CD4-positive, CD25-positive, alpha-beta regulatory T cell (primary cell): Measurements from ENCODE around the gene TSC22D2. TPM values are rescaled to one million over a fixed set of nuclear protein-coding genes. Genes with fewer than 3 reads are reported as not detected.

Experiments used
- ATAC-seq, 2 donors: fragments of 150-1000 bp; cut with Tn5 transposase; one replicate each; pipeline ENCODE4 v1.10.0; 2021; ENCODE audit warnings: low read depth in 2 of 2, moderate number of reproducible peaks in 2 of 2, moderate library complexity in 1 of 2
- DNase-seq, 3 donors: peaks; one replicate each; pipeline versions ENCODE4 v3.0.0 to v3.0.0-alpha.2; 2012 to 2022; ENCODE audit warnings: mixed read lengths in 1 of 3
- H3K27ac ChIP-seq: one replicate; pipeline ENCODE4 v1.7.0; 2013; ENCODE audit warnings: mild to moderate bottlenecking, low read length; ENCODE audit not compliant: insufficient read depth, poor library complexity, severe bottlenecking
- H3K27me3 ChIP-seq: one replicate; pipeline ENCODE4 v1.7.0; 2013; ENCODE audit warnings: low read length; ENCODE audit not compliant: control insufficient read depth, insufficient read depth
- H3K36me3 ChIP-seq: one replicate; pipeline ENCODE4 v1.7.0; 2013; ENCODE audit warnings: mild to moderate bottlenecking, low read length, moderate library complexity; ENCODE audit not compliant: control insufficient read depth, insufficient read depth
- H3K4me1 ChIP-seq: 2 replicates; pipeline ENCODE4 v1.7.0; 2013; ENCODE audit warnings: mild to moderate bottlenecking, low read length; ENCODE audit not compliant: insufficient read depth, control insufficient read depth, poor library complexity, severe bottlenecking
- H3K4me3 ChIP-seq: one replicate; pipeline ENCODE4 v1.7.0; 2013; ENCODE audit warnings: low read depth, mild to moderate bottlenecking, low read length, moderate library complexity
- H3K9me3 ChIP-seq, 2 experiments: 1 replicate in 1 of 2; 2 replicates in 1 of 2; pipeline ENCODE4 v1.7.0; 2013; ENCODE audit warnings: low read length in 2 of 2, mild to moderate bottlenecking in 1 of 2, moderate library complexity in 1 of 2; ENCODE audit not compliant: control insufficient read depth in 2 of 2
- H3K27ac Mint-ChIP-seq, 3 donors: one replicate each; pipeline ENCODE4 v1.8.0; 2020 to 2022; ENCODE audit warnings: mild to moderate bottlenecking in 3 of 3, mixed read lengths in 3 of 3, moderate library complexity in 2 of 3
- H3K27me3 Mint-ChIP-seq: one replicate; pipeline ENCODE4 v1.8.0; 2022; ENCODE audit warnings: mild to moderate bottlenecking, mixed read lengths
- H3K36me3 Mint-ChIP-seq: one replicate; pipeline ENCODE4 v1.8.0; 2020; ENCODE audit warnings: mixed read lengths
- H3K4me1 Mint-ChIP-seq, 4 donors: one replicate each; pipeline ENCODE4 v1.8.0; 2020 to 2022; ENCODE audit warnings: mixed read lengths in 4 of 4, mild to moderate bottlenecking in 1 of 4
- H3K4me3 Mint-ChIP-seq, 4 donors: one replicate each; pipeline ENCODE4 v1.8.0; 2020 to 2022; ENCODE audit warnings: mild to moderate bottlenecking in 4 of 4, mixed read lengths in 4 of 4, moderate library complexity in 3 of 4
- H3K9me3 Mint-ChIP-seq, 7 donors: one replicate each; pipeline ENCODE4 v1.8.0; 2020 to 2022; ENCODE audit warnings: mixed read lengths in 7 of 7, mild to moderate bottlenecking in 3 of 7, moderate library complexity in 2 of 7
- polyA plus RNA-seq, 4 donors: library from polyadenylated mRNA; unstranded; fragments of 300-500 nt; fragmentation: Illumina TruSeq; gene quantifications; one replicate each; pipeline ENCODE4 v1.2.3, GENCODE V29; 2021
- total RNA-seq: library from RNA; stranded (reverse); gene quantifications from one replicate; pipeline ENCODE4 v1.2.3, GENCODE V29; 2022

Gene TSC22D2
- total and polyA plus RNA-seq, 5 donors from 2014 or later = 4.9 to 49.0 (median 6.6) TPM

DNA sequence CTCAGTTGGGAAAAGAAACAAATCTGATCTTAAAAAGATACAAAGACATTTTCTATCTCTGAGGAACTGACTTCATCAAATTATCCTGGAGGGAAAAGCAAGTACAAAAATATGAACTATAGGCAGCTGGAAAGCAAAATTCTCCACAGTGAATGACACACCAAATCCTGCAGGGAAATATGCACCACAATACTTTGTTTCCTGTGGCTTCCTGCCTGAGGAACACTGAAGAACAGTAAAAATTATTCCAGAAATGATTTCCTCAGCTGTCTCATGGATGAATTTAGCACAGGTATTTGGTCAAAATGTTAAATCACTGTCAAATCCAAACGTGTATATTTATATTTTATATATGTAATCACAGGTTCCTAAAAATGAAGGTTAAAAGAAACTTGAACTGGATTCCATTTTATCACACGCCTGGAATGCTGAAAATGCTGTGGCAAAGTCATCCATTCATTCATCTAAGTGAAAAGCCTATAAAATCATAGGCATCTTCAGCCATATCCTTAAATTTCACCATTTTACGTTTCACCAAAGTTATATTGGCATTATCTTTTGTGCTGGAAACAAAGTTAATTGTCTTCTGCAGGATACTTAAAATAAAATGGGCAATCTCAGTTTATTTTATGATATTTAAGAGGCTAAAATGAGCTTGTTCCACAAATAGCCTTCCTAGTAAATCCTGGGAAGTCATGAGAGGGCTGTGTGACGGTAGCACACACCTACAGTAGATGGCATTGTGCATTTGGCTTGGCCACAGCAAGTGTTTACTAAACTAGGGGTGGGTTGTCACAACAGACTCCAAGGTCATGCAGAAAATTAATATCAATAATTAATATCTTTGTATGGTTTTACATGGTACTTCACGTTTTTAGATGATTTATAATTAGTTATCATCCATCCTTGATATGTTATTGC is 19.3 kb upstream of the TSC22D2 start:
- Mint-ChIP-seq H3K27me3 (no peaks in the 10 kb centered on the region), H3K4me3 (no peak overlapping the region), H3K27ac (no peak overlapping the region), H3K36me3 (no peaks in the 10 kb centered on the region), H3K4me1 (peaks cover 7 to 16% (median 14%) of the 10 kb centered on the region in 4 donors), H3K9me3 (no peaks in the 10 kb centered on the region)
- ATAC-seq (no peak), DNase-seq (no peak)
- no peak overlapping the region for H3K27ac ChIP-seq
- H3K9me3 ChIP-seq = no peaks in the 10 kb centered on the region
- no peaks in the 10 kb centered on the region for H3K27me3 ChIP-seq
- no peak overlapping the region for H3K4me3 ChIP-seq
- no peaks in the 10 kb centered on the region for H3K36me3 ChIP-seq
- H3K4me1 ChIP-seq = peaks cover 16% of the 10 kb centered on the region

- no peak for DNase-seq
- H3K27ac Mint-ChIP-seq = no peak overlapping the region
- no peak overlapping the region for H3K4me3 ChIP-seq
- H3K36me3 ChIP-seq = no peaks in the 10 kb centered on the region
- peaks cover 2 to 8% (median 7%) of the 10 kb centered on the region in 4 donors for H3K4me1 Mint-ChIP-seq
- no peaks in the 10 kb centered on the region for H3K27me3 ChIP-seq
- no peaks in the 10 kb centered on the region for H3K27me3 Mint-ChIP-seq
- no peaks in the 10 kb centered on the region for H3K9me3 ChIP-seq
- no peaks in the 10 kb centered on the region for H3K36me3 Mint-ChIP-seq
- no peak overlapping the region for H3K27ac ChIP-seq
- peaks cover 8% of the 10 kb centered on the region for H3K4me1 ChIP-seq
- no peak for ATAC-seq
- no peak overlapping the region for H3K4me3 Mint-ChIP-seq
- H3K9me3 Mint-ChIP-seq = no peaks in the 10 kb centered on the region
Measured at GRCh38 chr3:150390087-150390486, 18.0 kb upstream of the TSC22D2 start.

DNA sequence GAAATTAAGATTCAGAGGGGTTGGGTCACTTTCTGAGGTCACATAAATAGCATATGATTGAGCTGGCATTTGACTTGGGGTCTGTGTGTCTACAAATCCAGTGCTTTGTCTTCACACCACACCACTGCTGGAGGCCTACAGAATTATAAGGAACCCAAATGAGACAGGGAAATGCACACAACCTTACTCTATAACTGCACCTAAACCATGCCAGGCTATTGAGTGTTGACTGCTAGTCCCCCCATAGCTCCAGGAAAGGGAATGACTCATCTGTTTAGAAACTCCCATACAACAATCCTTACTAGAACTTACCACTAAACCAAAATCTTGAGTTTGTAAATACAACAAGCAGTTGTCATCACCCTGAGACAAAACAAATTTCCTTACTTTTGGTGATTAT is 16.9 kb upstream of the TSC22D2 start:
- DNase-seq (no peak), ATAC-seq (no peak)
- H3K9me3 ChIP-seq = no peaks in the 10 kb centered on the region
- H3K36me3 Mint-ChIP-seq = no peaks in the 10 kb centered on the region
- H3K4me3 Mint-ChIP-seq = no peak overlapping the region
- peaks cover 0 to 2% (median 0%) of the 10 kb centered on the region in 4 donors for H3K4me1 Mint-ChIP-seq
- H3K4me3 ChIP-seq = no peak overlapping the region
- peaks cover under 1% of the 10 kb centered on the region for H3K27me3 Mint-ChIP-seq
- no peaks in the 10 kb centered on the region for H3K9me3 Mint-ChIP-seq
- no peaks in the 10 kb centered on the region for H3K36me3 ChIP-seq
- no peaks in the 10 kb centered on the region for H3K27me3 ChIP-seq
- no peak overlapping the region for H3K27ac Mint-ChIP-seq
- H3K4me1 ChIP-seq = no peaks in the 10 kb centered on the region
- H3K27ac ChIP-seq = no peak overlapping the region

DNA sequence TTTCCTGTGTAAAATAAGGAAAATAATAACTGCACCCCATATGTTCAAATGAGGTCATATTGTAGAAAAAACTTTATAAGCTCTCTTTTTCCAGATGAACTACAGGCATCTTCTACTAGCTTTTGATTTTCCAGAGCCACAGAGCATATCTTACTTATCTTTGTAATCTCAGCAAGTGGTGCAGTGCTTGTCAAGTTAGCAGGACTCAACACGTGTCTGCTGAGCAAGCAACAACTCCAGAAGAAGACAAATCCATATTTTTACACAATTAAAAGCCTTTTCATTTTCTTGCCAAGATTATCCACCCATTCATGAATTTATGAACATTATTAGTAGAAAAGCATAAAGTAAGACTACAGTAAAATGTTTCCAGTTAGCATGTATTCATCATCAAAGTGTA is 14.4 kb upstream of the TSC22D2 start:
- Histone ChIP-seq H3K4me3 (no peak overlapping the region), H3K4me1 (no peaks in the 10 kb centered on the region), H3K9me3 (no peaks in the 10 kb centered on the region), H3K27me3 (peaks cover 5% of the 10 kb centered on the region), H3K27ac (no peak overlapping the region), H3K36me3 (no peaks in the 10 kb centered on the region)
- no peak overlapping the region for H3K27ac Mint-ChIP-seq
- DNase-seq (no peak), ATAC-seq (no peak)
- peaks cover 17% of the 10 kb centered on the region for H3K27me3 Mint-ChIP-seq
- H3K36me3 Mint-ChIP-seq = no peaks in the 10 kb centered on the region
- peaks cover 0 to 2% (median 0%) of the 10 kb centered on the region in 7 donors for H3K9me3 Mint-ChIP-seq
- H3K4me3 Mint-ChIP-seq = no peak overlapping the region
- H3K4me1 Mint-ChIP-seq = peaks cover 0 to 4% (median 1%) of the 10 kb centered on the region in 4 donors

GRCh38 chr3:150394606-150395005 is 13.5 kb upstream of the TSC22D2 start:
- ATAC-seq (no peak), DNase-seq (no peak)
- no peaks in the 10 kb centered on the region for H3K36me3 Mint-ChIP-seq
- H3K4me1 Mint-ChIP-seq = peaks cover 0 to 4% (median 0%) of the 10 kb centered on the region in 4 donors
- H3K27ac ChIP-seq = no peak overlapping the region
- H3K4me3 Mint-ChIP-seq = no peak overlapping the region
- no peaks in the 10 kb centered on the region for H3K4me1 ChIP-seq
- no peak overlapping the region for H3K27ac Mint-ChIP-seq
- peaks cover 17% of the 10 kb centered on the region for H3K27me3 Mint-ChIP-seq
- H3K27me3 ChIP-seq = peaks cover 13% of the 10 kb centered on the region
- peaks cover 0 to 2% (median 0%) of the 10 kb centered on the region in 7 donors for H3K9me3 Mint-ChIP-seq
- H3K4me3 ChIP-seq = no peak overlapping the region
- no peaks in the 10 kb centered on the region for H3K9me3 ChIP-seq
- no peaks in the 10 kb centered on the region for H3K36me3 ChIP-seq

- no peak for DNase-seq
- Mint-ChIP-seq H3K36me3 (no peaks in the 10 kb centered on the region), H3K27me3 (peaks cover 17% of the 10 kb centered on the region), H3K27ac (no peak overlapping the region), H3K4me3 (no peak overlapping the region), H3K9me3 (peaks cover 0 to 2% (median 0%) of the 10 kb centered on the region in 7 donors), H3K4me1 (peaks cover 0 to 4% (median 0%) of the 10 kb centered on the region in 4 donors)
- Histone ChIP-seq H3K27me3 (peaks cover 13% of the 10 kb centered on the region), H3K9me3 (no peaks in the 10 kb centered on the region), H3K27ac (no peak overlapping the region), H3K36me3 (no peaks in the 10 kb centered on the region), H3K4me1 (no peaks in the 10 kb centered on the region), H3K4me3 (no peak overlapping the region)
- no peak for ATAC-seq
Measured at GRCh38 chr3:150396491-150396890, 11.6 kb upstream of the TSC22D2 start.

DNA sequence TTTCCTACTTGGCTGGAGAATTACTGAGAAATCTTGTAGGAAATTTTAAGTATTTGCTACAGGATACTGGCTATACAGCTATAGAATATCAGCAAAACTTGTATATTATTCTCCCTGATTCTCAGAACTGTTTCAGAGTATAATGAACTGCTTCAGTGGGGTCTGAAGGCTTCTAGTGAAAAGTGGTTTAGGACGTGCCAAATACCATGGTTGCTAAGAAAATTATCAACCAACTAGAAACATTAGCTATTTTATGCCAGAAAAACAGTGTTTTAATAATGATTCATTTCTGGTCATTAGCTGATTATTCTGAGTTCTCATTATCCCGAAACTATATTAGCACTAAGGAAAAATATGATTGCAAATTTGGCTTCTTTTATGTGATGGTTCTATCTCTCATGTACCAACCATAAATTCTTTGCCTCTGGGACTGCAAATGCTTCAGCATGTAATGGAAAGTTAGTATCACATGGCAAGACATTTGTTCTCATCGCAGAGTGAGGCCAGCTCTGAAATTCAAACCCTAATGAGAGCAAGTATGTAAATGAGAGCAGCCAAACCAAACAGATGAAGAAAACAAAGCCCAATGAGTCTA is 11.0 kb upstream of the TSC22D2 start:
- no peak overlapping the region for H3K27ac Mint-ChIP-seq

More for the DNA sequence above, 11.0 kb upstream of the TSC22D2 start:
- DNase-seq (no peak), ATAC-seq (no peak)
- H3K27me3 Mint-ChIP-seq = peaks cover 17% of the 10 kb centered on the region
- H3K9me3 ChIP-seq = no peaks in the 10 kb centered on the region
- no peak overlapping the region for H3K27ac ChIP-seq
- H3K4me1 Mint-ChIP-seq = peaks cover 0 to 4% (median 0%) of the 10 kb centered on the region in 4 donors
- H3K27me3 ChIP-seq = peaks cover 13% of the 10 kb centered on the region
- H3K36me3 Mint-ChIP-seq = no peaks in the 10 kb centered on the region
- H3K36me3 ChIP-seq = no peaks in the 10 kb centered on the region
- H3K4me3 Mint-ChIP-seq = no peak overlapping the region
- no peaks in the 10 kb centered on the region for H3K4me1 ChIP-seq
- H3K4me3 ChIP-seq = no peak overlapping the region
- peaks cover 0 to 2% (median 0%) of the 10 kb centered on the region in 7 donors for H3K9me3 Mint-ChIP-seq
